HEK293 (cell line): ENCODE measurements around the gene CFAP97.

Experiments used
- HOXA7 ChIP-seq: sonication (generic); formaldehyde crosslinking; IDR thresholded peaks from 2 replicates; pipeline ENCODE4 v1.8.1; 2022; ENCODE audit warnings: missing genetic modification reagents, borderline replicate concordance
- REST ChIP-seq: fragments of 450-650 bp; formaldehyde crosslinking; IDR thresholded peaks from 2 replicates; pipeline ENCODE4 v1.5.1; 2016; ENCODE audit warnings: missing biosample characterization, missing genetic modification characterization
- TSHZ1 ChIP-seq: fragments of 450-650 bp; formaldehyde crosslinking; IDR thresholded peaks from 2 replicates; pipeline ENCODE4 v1.5.1; 2016; ENCODE audit warnings: missing biosample characterization, missing genetic modification characterization, borderline replicate concordance
- ZBTB21 ChIP-seq: fragments of 450-650 bp; formaldehyde crosslinking; IDR thresholded peaks from 2 replicates; pipeline ENCODE4 v1.5.1; 2017; ENCODE audit warnings: missing biosample characterization, missing genetic modification characterization
- ZBTB7A ChIP-seq: fragments of 450-650 bp; formaldehyde crosslinking; IDR thresholded peaks from 2 replicates; pipeline ENCODE4 v1.5.1; 2016; ENCODE audit warnings: low read depth, missing biosample characterization, missing genetic modification characterization
- ZNF140 ChIP-seq: fragments of 450-650 bp; formaldehyde crosslinking; IDR thresholded peaks from 2 replicates; pipeline ENCODE4 v1.5.1; 2016; ENCODE audit warnings: missing biosample characterization, missing genetic modification characterization
- ZNF311 ChIP-seq: fragments of 450-650 bp; formaldehyde crosslinking; IDR thresholded peaks from 2 replicates; pipeline ENCODE4 v1.5.1; 2017; ENCODE audit warnings: missing biosample characterization, missing genetic modification characterization, borderline replicate concordance
- ZNF549 ChIP-seq: fragments of 450-650 bp; IDR thresholded peaks from 2 replicates; pipeline ENCODE4 v1.5.1; 2018; ENCODE audit warnings: missing biosample characterization, missing genetic modification characterization, mild to moderate bottlenecking, inconsistent platforms, moderate library complexity
- ZNF629 ChIP-seq: fragments of 450-650 bp; formaldehyde crosslinking; IDR thresholded peaks from 2 replicates; pipeline ENCODE4 v1.5.1; 2017; ENCODE audit warnings: missing biosample characterization, missing genetic modification characterization
- ZNF670 ChIP-seq: fragments of 450-650 bp; formaldehyde crosslinking; IDR thresholded peaks from 2 replicates; pipeline ENCODE4 v1.5.1; 2016; ENCODE audit warnings: missing biosample characterization, missing genetic modification characterization, low read depth
- ZNF76 ChIP-seq: fragments of 450-650 bp; formaldehyde crosslinking; IDR thresholded peaks from 2 replicates; pipeline ENCODE4; 2016; ENCODE audit warnings: low read depth, missing biosample characterization, missing genetic modification characterization, borderline replicate concordance
- TF ChIP-seq, protein P1 (sequence below): fragments of 450-650 bp; formaldehyde crosslinking; IDR thresholded peaks from 2 replicates; pipeline ENCODE4 v1.5.1; 2016; ENCODE audit warnings: missing biosample characterization, missing genetic modification characterization
- TF ChIP-seq, protein P2 (sequence below): fragments of 450-650 bp; formaldehyde crosslinking; IDR thresholded peaks from 2 replicates; pipeline ENCODE4 v1.5.1; 2016; ENCODE audit warnings: missing biosample characterization, missing genetic modification characterization, low read depth

DNA sequence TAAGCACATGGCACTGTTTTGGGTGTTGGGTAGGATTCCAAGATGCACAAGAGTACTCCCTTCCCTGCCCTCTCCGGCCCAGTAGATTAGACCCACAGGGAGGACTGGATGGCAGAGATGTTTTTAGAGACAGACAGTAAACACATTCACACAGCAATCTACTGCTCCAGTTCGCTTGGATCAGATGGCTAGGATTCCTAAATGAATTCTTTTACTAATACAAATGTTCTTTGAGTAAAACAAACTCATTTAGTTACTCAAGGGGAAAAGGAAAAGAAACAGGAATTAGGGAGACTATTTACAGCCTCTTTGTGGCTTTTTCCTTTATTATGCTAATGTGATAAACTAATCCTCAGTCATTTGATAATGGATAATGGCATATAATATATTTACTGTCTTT is 11.5 kb upstream of the CFAP97 start:
- TF ChIP-seq, protein P1, sequence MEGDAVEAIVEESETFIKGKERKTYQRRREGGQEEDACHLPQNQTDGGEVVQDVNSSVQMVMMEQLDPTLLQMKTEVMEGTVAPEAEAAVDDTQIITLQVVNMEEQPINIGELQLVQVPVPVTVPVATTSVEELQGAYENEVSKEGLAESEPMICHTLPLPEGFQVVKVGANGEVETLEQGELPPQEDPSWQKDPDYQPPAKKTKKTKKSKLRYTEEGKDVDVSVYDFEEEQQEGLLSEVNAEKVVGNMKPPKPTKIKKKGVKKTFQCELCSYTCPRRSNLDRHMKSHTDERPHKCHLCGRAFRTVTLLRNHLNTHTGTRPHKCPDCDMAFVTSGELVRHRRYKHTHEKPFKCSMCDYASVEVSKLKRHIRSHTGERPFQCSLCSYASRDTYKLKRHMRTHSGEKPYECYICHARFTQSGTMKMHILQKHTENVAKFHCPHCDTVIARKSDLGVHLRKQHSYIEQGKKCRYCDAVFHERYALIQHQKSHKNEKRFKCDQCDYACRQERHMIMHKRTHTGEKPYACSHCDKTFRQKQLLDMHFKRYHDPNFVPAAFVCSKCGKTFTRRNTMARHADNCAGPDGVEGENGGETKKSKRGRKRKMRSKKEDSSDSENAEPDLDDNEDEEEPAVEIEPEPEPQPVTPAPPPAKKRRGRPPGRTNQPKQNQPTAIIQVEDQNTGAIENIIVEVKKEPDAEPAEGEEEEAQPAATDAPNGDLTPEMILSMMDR: no peak
- TF ChIP-seq ZBTB21 (tag by site-specific recombination) (no peak), ZNF311 (tag by site-specific recombination) (no peak), ZBTB7A (no peak), ZNF670 (tag by site-specific recombination) (no peak), ZNF76 (tag by site-specific recombination) (no peak), ZNF140 (tag by site-specific recombination) (no peak), ZNF629 (tag by site-specific recombination) (no peak), REST (tag by site-specific recombination) (no peak), HOXA7 (CRISPR knock-in tag) (no peak), TSHZ1 (tag by site-specific recombination) (no peak), ZNF549 (tag by site-specific recombination) (no peak)
- TF ChIP-seq, protein P2, sequence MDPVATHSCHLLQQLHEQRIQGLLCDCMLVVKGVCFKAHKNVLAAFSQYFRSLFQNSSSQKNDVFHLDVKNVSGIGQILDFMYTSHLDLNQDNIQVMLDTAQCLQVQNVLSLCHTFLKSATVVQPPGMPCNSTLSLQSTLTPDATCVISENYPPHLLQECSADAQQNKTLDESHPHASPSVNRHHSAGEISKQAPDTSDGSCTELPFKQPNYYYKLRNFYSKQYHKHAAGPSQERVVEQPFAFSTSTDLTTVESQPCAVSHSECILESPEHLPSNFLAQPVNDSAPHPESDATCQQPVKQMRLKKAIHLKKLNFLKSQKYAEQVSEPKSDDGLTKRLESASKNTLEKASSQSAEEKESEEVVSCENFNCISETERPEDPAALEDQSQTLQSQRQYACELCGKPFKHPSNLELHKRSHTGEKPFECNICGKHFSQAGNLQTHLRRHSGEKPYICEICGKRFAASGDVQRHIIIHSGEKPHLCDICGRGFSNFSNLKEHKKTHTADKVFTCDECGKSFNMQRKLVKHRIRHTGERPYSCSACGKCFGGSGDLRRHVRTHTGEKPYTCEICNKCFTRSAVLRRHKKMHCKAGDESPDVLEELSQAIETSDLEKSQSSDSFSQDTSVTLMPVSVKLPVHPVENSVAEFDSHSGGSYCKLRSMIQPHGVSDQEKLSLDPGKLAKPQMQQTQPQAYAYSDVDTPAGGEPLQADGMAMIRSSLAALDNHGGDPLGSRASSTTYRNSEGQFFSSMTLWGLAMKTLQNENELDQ (tag by site-specific recombination): no peak
